HEK293 (cell line): ENCODE data around the gene CSMD2.

ENCODE experiments used
- CTCF ChIP-seq: fragments of 450-650 bp; formaldehyde crosslinking; IDR thresholded peaks from 2 replicates; pipeline ENCODE4 v1.5.1; 2016; ENCODE audit warnings: missing biosample characterization, missing genetic modification characterization
- SP2 ChIP-seq: fragments of 450-650 bp; formaldehyde crosslinking; IDR thresholded peaks from 2 replicates; pipeline ENCODE4 v1.5.1; 2016; ENCODE audit warnings: missing biosample characterization, missing genetic modification characterization
- ZNF184 ChIP-seq: fragments of 450-650 bp; IDR thresholded peaks from 2 replicates; pipeline ENCODE4 v1.5.1; 2018; ENCODE audit warnings: missing biosample characterization, mild to moderate bottlenecking, missing genetic modification characterization
- ZNF776 ChIP-seq: fragments of 450-650 bp; formaldehyde crosslinking; IDR thresholded peaks from 2 replicates; pipeline ENCODE4 v1.5.0; 2017; ENCODE audit warnings: missing biosample characterization, missing genetic modification characterization, borderline replicate concordance
- ZNF843 ChIP-seq: fragments of 450-650 bp; formaldehyde crosslinking; IDR thresholded peaks from 2 replicates; pipeline ENCODE4 v1.5.1; 2016; ENCODE audit warnings: missing biosample characterization, missing genetic modification characterization

GRCh38 chr1:34057347-34058130, 107.5 kb downstream of the CSMD2 start:
- no peak for TF ChIP-seq ZNF184 (tag by site-specific recombination)
- no peak for TF ChIP-seq CTCF (tag by site-specific recombination)
- TF ChIP-seq SP2 (tag by site-specific recombination), result no peak
- TF ChIP-seq ZNF843 (tag by site-specific recombination), result no peak
- no peak for TF ChIP-seq ZNF776 (tag by site-specific recombination)
